Skeletal muscle tissue (tissue), 4 donors: Measurements from ENCODE around the gene NCOA3. TPM values are rescaled to one million over a fixed set of nuclear protein-coding genes. Genes with fewer than 3 reads are reported as not detected.

ENCODE experiments used
- H3K27ac ChIP-seq: one replicate; pipeline ENCODE4 v1.7.0; 2013; ENCODE audit warnings: mild to moderate bottlenecking, low read depth, low read length, inconsistent platforms
- H3K27me3 ChIP-seq, 3 donors: one replicate each; pipeline ENCODE4 v1.7.0; 2013; ENCODE audit warnings: low read length in 3 of 3; ENCODE audit not compliant: control insufficient read depth in 3 of 3, insufficient read depth in 3 of 3
- H3K36me3 ChIP-seq, 3 donors: one replicate each; pipeline ENCODE4 v1.7.0; 2013; ENCODE audit warnings: low read length in 3 of 3; ENCODE audit not compliant: control insufficient read depth in 3 of 3, insufficient read depth in 3 of 3
- H3K4me1 ChIP-seq, 3 donors: one replicate each; pipeline ENCODE4 v1.7.0; 2013; ENCODE audit warnings: low read length in 3 of 3, mild to moderate bottlenecking in 3 of 3; ENCODE audit not compliant: control insufficient read depth in 3 of 3, insufficient read depth in 3 of 3
- H3K4me3 ChIP-seq, 3 donors: one replicate each; pipeline ENCODE4 v1.7.0; 2013; ENCODE audit warnings: low read length in 3 of 3
- H3K9ac ChIP-seq, 3 donors: one replicate each; pipeline ENCODE4 v1.7.0; 2013; ENCODE audit warnings: low read length in 3 of 3, mild to moderate bottlenecking in 3 of 3, moderate library complexity in 2 of 3, low read depth in 1 of 3
- H3K9me3 ChIP-seq, 3 donors: one replicate each; pipeline ENCODE4 v1.7.0; 2013; ENCODE audit warnings: low read length in 3 of 3; ENCODE audit not compliant: control insufficient read depth in 3 of 3
- total RNA-seq: library from RNA; depleted of rRNA; stranded (reverse); fragments of >200 nt; gene quantifications from one replicate; pipeline ENCODE4 v1.2.3, GENCODE V29; 2014
- donor health status: Osteomylitis.

The NCOA3 gene
- total RNA-seq, 1 donor from 2014 or later: 25.6 TPM

DNA sequence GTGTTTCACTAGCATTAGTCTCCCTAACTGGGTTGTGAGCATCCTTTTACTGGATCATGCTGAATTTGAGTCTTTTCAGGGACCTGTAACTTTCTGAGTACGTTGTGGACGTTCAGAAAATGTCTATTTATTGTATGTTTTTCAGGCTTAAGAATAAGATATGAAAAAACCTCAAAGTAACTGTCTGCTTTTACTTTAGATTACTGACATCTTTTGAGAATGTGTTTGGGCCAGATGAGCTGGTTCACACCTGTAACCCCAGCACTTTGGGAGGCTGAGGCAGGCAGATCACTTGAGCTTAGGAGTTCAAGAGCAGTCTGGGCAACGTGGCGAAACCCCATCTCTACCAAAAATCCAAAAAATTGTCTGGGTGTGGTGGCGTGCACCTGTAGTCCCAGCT lies 32.7 kb downstream of the NCOA3 start:
- no peaks in the 10 kb centered on the region for H3K36me3 ChIP-seq
- H3K4me1 ChIP-seq: peaks cover 0 to 3% (median 2%) of the 10 kb centered on the region in 3 donors

GRCh38 chr20:47535088-47535487 lies 33.4 kb downstream of the NCOA3 start:
- Histone ChIP-seq H3K9me3 (no peaks in the 10 kb centered on the region), H3K4me3 (no peak overlapping the region), H3K36me3 (no peaks in the 10 kb centered on the region), H3K4me1 (peaks cover 0 to 3% (median 2%) of the 10 kb centered on the region in 3 donors), H3K9ac (no peak overlapping the region), H3K27ac (no peak overlapping the region), H3K27me3 (no peaks in the 10 kb centered on the region)

More for the DNA sequence above, 32.7 kb downstream of the NCOA3 start:
- Histone ChIP-seq H3K27me3 (no peaks in the 10 kb centered on the region), H3K9me3 (no peaks in the 10 kb centered on the region), H3K9ac (no peak overlapping the region), H3K4me3 (no peak overlapping the region), H3K27ac (no peak overlapping the region)

DNA sequence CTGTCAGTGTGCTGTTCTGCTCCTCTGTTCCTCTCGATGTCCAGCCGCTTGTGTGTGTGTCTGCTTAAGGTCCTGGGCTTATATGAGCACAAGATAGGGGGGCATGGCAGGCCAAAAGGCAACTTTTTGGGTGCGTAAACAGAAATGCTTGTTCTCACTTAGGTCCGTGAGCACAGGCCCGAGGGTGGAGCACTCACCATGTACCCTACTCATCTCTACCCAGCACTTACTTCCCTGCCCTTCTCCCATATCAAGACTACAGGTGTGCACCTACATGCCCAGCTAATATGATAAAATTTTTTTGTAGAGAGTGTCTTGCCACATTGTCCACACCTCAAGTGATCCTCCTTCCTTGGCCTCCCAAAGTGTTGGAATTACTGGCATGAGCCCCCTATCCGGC lies 34.3 kb downstream of the NCOA3 start:
- H3K27ac ChIP-seq: no peak overlapping the region
- H3K4me3 ChIP-seq: no peak overlapping the region
- no peaks in the 10 kb centered on the region for H3K36me3 ChIP-seq
- H3K9ac ChIP-seq: no peak overlapping the region
- peaks cover 0 to 3% (median 2%) of the 10 kb centered on the region in 3 donors for H3K4me1 ChIP-seq
- no peaks in the 10 kb centered on the region for H3K9me3 ChIP-seq
- H3K27me3 ChIP-seq: no peaks in the 10 kb centered on the region

DNA sequence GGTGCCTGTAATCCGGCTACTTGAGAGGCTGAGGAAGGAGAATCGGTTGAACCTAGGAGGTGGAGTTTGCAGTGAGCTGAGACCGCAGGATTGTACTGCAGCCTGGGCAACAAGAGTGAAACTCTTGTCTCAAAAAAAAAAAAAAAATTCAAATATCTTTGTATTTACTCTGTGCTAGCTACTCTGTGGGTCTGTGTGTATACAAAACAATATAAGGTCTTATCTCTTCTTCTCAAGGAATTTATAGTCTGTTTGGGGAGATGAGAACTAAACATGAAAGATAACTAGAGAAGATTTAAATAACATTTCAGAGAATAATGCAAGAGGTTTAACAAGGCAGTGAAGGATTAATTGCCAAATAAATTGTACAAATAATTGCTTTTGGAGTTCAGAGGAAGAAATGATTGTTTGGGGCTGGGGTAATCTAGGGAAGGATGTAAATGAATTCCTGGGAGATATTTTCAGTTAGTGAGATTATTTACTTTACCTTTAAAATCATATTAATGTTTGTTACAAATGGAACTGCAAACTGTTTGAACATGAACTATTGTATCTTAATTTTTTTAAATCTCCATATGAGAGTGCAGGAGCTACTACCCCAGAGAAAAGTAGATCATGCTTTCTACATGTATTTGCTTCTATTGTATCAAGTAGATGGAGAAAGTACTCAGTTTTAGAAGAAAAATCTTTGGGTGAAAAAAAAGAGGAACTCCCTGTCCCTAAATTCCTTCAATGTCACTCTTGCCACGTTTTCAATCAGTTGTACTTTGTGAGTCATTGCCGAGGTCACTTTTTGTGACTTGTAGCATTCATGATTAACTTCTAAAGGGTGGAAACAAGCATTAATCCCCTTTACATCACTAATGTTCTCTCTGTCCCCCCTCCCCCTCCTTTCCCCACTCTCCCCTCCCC lies 39.0 kb downstream of the NCOA3 start:
- Histone ChIP-seq H3K4me3 (no peak overlapping the region), H3K27ac (no peak overlapping the region), H3K36me3 (no peaks in the 10 kb centered on the region), H3K9ac (no peak overlapping the region), H3K27me3 (no peaks in the 10 kb centered on the region), H3K4me1 (peaks cover 0 to 2% (median under 1%) of the 10 kb centered on the region in 3 donors), H3K9me3 (no peaks in the 10 kb centered on the region)

DNA sequence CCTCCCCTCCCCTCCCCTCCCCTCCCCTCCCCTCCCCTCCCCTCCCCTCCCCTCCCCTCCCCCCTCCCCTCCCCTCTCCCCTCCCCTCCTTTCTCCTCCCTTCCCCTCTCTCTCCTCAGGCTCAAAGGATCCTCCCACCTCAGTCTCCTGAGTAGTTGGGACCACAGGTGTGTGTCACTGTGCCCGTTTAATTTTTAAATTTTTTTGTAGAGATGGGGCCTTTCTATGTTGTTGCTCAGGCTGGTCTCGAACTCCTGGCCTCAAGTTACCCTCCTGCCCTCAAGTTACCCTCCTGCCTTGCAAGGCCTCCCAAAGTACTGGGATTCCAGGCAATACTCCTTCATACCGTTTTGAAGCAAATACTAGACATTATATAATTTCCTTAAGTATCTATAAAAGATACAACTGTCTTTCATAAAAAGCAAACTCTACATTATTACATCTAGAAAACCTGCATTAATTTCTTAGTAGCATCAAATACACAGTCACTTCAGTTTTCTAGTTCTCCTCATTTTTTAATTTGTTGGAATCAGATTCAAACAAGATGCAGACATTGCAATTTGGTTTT lies 39.8 kb downstream of the NCOA3 start:
- Histone ChIP-seq H3K4me1 (peaks cover 0 to 6% (median 2%) of the 10 kb centered on the region in 3 donors), H3K9me3 (no peaks in the 10 kb centered on the region), H3K36me3 (no peaks in the 10 kb centered on the region), H3K4me3 (no peak overlapping the region), H3K27me3 (no peaks in the 10 kb centered on the region), H3K27ac (no peak overlapping the region), H3K9ac (no peak overlapping the region)

DNA sequence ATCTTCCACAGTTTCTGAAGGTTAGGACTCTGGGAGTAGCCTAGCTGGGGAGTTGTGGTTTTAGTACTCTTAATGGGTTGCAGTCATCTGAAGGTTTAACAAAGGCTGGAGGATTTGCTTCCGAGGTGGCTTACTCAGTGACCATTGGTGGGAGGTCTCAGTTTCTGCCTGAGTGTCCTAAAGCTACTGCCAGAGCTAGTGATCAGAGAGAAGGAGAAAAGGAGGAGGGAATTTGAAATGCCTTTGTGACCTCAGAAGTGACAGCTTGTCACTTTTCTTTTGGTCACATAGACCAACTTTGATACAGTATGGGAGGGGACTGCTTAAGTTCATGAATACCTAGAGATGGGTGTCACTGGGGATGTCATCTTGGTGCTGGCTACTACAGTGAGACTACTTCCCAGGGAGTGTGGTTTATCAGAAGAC lies 41.3 kb downstream of the NCOA3 start:
- no peaks in the 10 kb centered on the region for H3K36me3 ChIP-seq
- no peak overlapping the region for H3K27ac ChIP-seq
- H3K9ac ChIP-seq: no peak overlapping the region
- peaks cover 0 to 6% (median 2%) of the 10 kb centered on the region in 3 donors for H3K4me1 ChIP-seq
- no peak overlapping the region for H3K4me3 ChIP-seq
- no peaks in the 10 kb centered on the region for H3K9me3 ChIP-seq
- H3K27me3 ChIP-seq: no peaks in the 10 kb centered on the region

DNA sequence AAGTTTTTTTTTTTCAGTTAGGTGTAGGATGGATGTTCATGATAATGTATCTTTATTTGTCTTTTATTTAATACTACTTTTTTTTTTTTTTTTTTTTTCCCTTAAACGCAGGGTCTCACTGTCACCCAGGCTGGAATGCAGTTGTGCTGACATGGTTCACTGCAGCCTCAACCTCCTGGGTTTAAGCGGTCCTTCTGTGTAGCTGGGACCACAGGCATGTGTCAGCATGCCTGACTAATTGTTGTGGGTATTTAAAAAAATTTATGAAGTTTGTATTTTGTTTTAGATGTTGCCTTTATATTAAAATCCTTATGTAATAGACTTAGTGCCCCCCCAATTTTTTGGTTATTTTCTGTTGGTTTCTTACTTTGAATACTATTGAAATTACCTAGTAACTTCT lies 42.6 kb downstream of the NCOA3 start:
- no peaks in the 10 kb centered on the region for H3K27me3 ChIP-seq
- H3K27ac ChIP-seq: no peak overlapping the region
- H3K36me3 ChIP-seq: no peaks in the 10 kb centered on the region
- no peaks in the 10 kb centered on the region for H3K9me3 ChIP-seq
- H3K4me3 ChIP-seq: no peak overlapping the region
- H3K4me1 ChIP-seq: peaks cover 0 to 6% (median 2%) of the 10 kb centered on the region in 3 donors
- no peak overlapping the region for H3K9ac ChIP-seq

GRCh38 chr20:47544852-47545251 lies 43.2 kb downstream of the NCOA3 start:
- Histone ChIP-seq H3K36me3 (no peaks in the 10 kb centered on the region), H3K4me3 (no peak overlapping the region), H3K27ac (no peak overlapping the region), H3K9me3 (no peaks in the 10 kb centered on the region), H3K4me1 (peaks cover 0 to 6% (median 2%) of the 10 kb centered on the region in 3 donors), H3K9ac (no peak overlapping the region), H3K27me3 (no peaks in the 10 kb centered on the region)

- no peak overlapping the region for H3K27ac ChIP-seq
- H3K9ac ChIP-seq: no peak overlapping the region
- no peaks in the 10 kb centered on the region for H3K9me3 ChIP-seq
- peaks cover 0 to 6% (median 2%) of the 10 kb centered on the region in 3 donors for H3K4me1 ChIP-seq
- H3K4me3 ChIP-seq: no peak overlapping the region
- no peaks in the 10 kb centered on the region for H3K27me3 ChIP-seq
- no peaks in the 10 kb centered on the region for H3K36me3 ChIP-seq
Measured at GRCh38 chr20:47545499-47545898, 43.8 kb downstream of the NCOA3 start.
